Measurements from ENCODE around the gene FAAP20.

Gene FAAP20

DNA sequence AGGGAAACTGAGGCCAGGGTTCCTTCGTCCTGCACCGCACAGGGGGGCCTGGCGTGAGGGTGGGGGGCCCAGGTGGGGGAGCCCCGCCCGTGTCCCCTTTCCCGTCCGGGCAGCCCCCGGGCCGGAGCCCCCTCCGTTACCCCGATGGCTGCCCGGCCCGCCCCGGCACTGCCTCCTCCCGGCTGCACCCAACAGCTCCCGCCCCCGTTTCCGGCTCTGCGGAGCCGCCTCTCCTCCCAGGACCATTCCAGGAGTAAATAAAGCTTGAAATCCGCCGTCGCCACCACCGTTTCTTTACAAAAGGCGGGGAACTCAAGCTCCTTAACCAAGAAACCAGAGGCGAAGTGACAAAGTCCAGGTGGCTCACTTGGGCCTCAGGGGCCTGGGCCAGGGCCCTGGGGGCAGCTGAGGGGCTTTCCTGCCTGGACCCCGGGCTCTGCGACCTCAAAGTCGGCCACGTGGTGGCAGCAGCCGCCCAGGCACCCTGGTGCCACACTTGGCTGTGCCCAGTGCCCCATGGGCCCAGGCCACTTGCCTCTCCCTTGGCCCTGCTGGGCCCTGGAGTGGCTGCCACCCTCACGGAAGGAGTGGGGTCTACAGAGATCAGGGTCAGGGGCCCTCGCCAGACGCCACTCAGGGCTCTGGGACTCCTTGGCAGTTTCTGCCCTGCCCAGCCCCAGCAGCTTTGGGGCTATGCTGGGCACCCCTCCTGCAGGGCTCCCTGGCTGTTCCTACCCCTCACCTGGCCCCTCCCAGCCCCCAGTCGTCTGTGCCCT, 514 bp upstream of the FAAP20 start:
- Histone ChIP-seq H3K4me3 (ENCODE audit: low read depth in 1 of 2, low read length in 2 of 2) (peak overlapping the region; percentile 65 to 71), H3K27me3 (ENCODE audit: control insufficient read depth in 1 of 2, insufficient read depth in 2 of 2, low read length in 2 of 2) (no peaks in the 10 kb centered on the region), H3K4me1 (ENCODE audit: control insufficient read depth in 1 of 2, insufficient read depth in 2 of 2, low read length in 2 of 2) (peaks cover 30 to 40% of the 10 kb centered on the region in 2 donors), H3K9me3 (ENCODE audit: control insufficient read depth in 1 of 2, low read length in 2 of 2) (no peaks in the 10 kb centered on the region), H3K36me3 (ENCODE audit: control insufficient read depth in 1 of 2, insufficient read depth in 2 of 2, low read length in 2 of 2) (no peaks in the 10 kb centered on the region), H3K9ac (ENCODE audit: low read depth in 1 of 2, low read length in 2 of 2) (peak overlapping the region; percentile 53 to 75), H3K27ac (ENCODE audit: low read depth, low read length) (peak overlapping the region; percentile 91)

- Histone ChIP-seq H3K27ac (ENCODE audit: low read depth, low read length) (no peak overlapping the region), H3K27me3 (ENCODE audit: control insufficient read depth in 1 of 2, insufficient read depth in 2 of 2, low read length in 2 of 2) (no peaks in the 10 kb centered on the region), H3K9ac (ENCODE audit: low read depth in 1 of 2, low read length in 2 of 2) (peak overlapping the region in 1 of 2 donors; percentile 54), H3K36me3 (ENCODE audit: control insufficient read depth in 1 of 2, insufficient read depth in 2 of 2, low read length in 2 of 2) (no peaks in the 10 kb centered on the region), H3K9me3 (ENCODE audit: control insufficient read depth in 1 of 2, low read length in 2 of 2) (no peaks in the 10 kb centered on the region), H3K4me3 (ENCODE audit: low read depth in 1 of 2, low read length in 2 of 2) (peak overlapping the region; percentile 43 to 58), H3K4me1 (ENCODE audit: control insufficient read depth in 1 of 2, insufficient read depth in 2 of 2, low read length in 2 of 2) (peaks cover 21 to 41% of the 10 kb centered on the region in 2 donors)
Measured at GRCh38 chr1:2193514-2194281, 874 bp downstream of the FAAP20 start.

GRCh38 chr1:2192031-2192995, 2.3 kb downstream of the FAAP20 start:
- Histone ChIP-seq H3K4me1 (ENCODE audit: control insufficient read depth in 1 of 2, insufficient read depth in 2 of 2, low read length in 2 of 2) (peaks cover 17 to 37% of the 10 kb centered on the region in 2 donors), H3K9me3 (ENCODE audit: control insufficient read depth in 1 of 2, low read length in 2 of 2) (no peaks in the 10 kb centered on the region), H3K36me3 (ENCODE audit: control insufficient read depth in 1 of 2, insufficient read depth in 2 of 2, low read length in 2 of 2) (no peaks in the 10 kb centered on the region), H3K9ac (ENCODE audit: low read depth in 1 of 2, low read length in 2 of 2) (peak overlapping the region in 1 of 2 donors; percentile 39), H3K27ac (ENCODE audit: low read depth, low read length) (peak overlapping the region; percentile 1), H3K4me3 (ENCODE audit: low read depth in 1 of 2, low read length in 2 of 2) (no peak overlapping the region), H3K27me3 (ENCODE audit: control insufficient read depth in 1 of 2, insufficient read depth in 2 of 2, low read length in 2 of 2) (no peaks in the 10 kb centered on the region)

DNA sequence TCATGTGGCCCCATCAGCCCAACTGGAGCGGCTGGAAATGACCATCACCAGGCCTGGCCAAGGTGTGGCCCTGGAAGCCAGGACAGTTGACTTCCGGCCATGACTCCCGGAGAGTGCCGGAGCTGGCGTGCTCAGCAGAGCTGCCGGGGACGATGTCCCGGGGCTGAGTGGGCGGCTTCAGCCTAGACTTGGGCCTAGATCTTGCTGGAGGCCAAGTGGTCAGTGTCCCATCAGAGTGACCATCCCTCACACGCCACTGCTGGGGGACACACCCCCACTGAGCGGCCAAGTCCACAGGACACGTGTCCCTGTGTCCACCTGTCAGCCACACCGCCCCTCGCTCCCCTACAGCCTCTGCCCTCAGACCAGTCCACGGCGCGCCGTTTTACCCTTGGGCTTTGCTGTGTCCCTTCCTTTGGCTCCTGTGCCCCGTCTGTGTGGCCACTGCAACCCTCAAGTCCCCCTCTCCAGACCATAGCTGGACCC, 4.0 kb downstream of the FAAP20 start:
- Histone ChIP-seq H3K27me3 (ENCODE audit: control insufficient read depth in 1 of 2, insufficient read depth in 2 of 2, low read length in 2 of 2) (no peaks in the 10 kb centered on the region), H3K27ac (ENCODE audit: low read depth, low read length) (peak overlapping the region; percentile 80), H3K4me3 (ENCODE audit: low read depth in 1 of 2, low read length in 2 of 2) (peak overlapping the region; percentile 67 to 80), H3K36me3 (ENCODE audit: control insufficient read depth in 1 of 2, insufficient read depth in 2 of 2, low read length in 2 of 2) (peaks cover 1 to 7% of the 10 kb centered on the region in 2 donors), H3K9ac (ENCODE audit: low read depth in 1 of 2, low read length in 2 of 2) (peak overlapping the region; percentile 16 to 88), H3K9me3 (ENCODE audit: control insufficient read depth in 1 of 2, low read length in 2 of 2) (no peaks in the 10 kb centered on the region), H3K4me1 (ENCODE audit: control insufficient read depth in 1 of 2, insufficient read depth in 2 of 2, low read length in 2 of 2) (peaks cover 16 to 34% of the 10 kb centered on the region in 2 donors)

GRCh38 chr1:2189459-2190425, 4.8 kb downstream of the FAAP20 start:
- peak overlapping the region; percentile 67 to 80 for H3K4me3 ChIP-seq (ENCODE audit: low read depth in 1 of 2, low read length in 2 of 2)
- H3K9me3 ChIP-seq (ENCODE audit: control insufficient read depth in 1 of 2, low read length in 2 of 2), result no peaks in the 10 kb centered on the region
- H3K4me1 ChIP-seq (ENCODE audit: control insufficient read depth in 1 of 2, insufficient read depth in 2 of 2, low read length in 2 of 2), result peaks cover 12 to 30% of the 10 kb centered on the region in 2 donors
- peak overlapping the region; percentile 55 to 88 for H3K9ac ChIP-seq (ENCODE audit: low read depth in 1 of 2, low read length in 2 of 2)
- H3K36me3 ChIP-seq (ENCODE audit: control insufficient read depth in 1 of 2, insufficient read depth in 2 of 2, low read length in 2 of 2), result peaks cover 3 to 15% of the 10 kb centered on the region in 2 donors
- H3K27ac ChIP-seq (ENCODE audit: low read depth, low read length), result peak overlapping the region; percentile 80
- H3K27me3 ChIP-seq (ENCODE audit: control insufficient read depth in 1 of 2, insufficient read depth in 2 of 2, low read length in 2 of 2), result no peaks in the 10 kb centered on the region

DNA sequence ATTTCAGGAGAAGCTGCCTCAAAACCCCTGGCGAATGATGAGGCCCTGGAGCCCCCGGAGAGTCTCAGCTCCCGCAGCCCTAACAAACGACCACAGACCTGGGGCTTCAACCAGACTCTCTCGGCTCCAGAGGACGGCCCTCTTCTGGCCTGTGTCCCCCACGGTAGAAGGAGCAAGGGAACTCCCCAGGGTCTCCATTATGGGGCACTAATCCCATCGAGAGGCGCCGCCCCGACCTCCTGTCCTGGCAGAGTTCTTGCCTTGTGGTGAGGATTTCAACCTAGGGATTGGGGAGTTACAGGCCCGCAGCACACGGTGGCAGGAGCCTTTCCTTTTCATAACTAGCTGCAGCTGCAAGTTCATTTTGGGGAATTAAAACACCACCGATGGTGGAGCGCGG, 6.2 kb downstream of the FAAP20 start:
- H3K9ac ChIP-seq (ENCODE audit: low read depth in 1 of 2, low read length in 2 of 2), result no peak overlapping the region
- H3K27me3 ChIP-seq (ENCODE audit: control insufficient read depth in 1 of 2, insufficient read depth in 2 of 2, low read length in 2 of 2), result no peaks in the 10 kb centered on the region
- H3K27ac ChIP-seq (ENCODE audit: low read depth, low read length), result no peak overlapping the region
- peaks cover 7 to 23% of the 10 kb centered on the region in 2 donors for H3K4me1 ChIP-seq (ENCODE audit: control insufficient read depth in 1 of 2, insufficient read depth in 2 of 2, low read length in 2 of 2)
- no peaks in the 10 kb centered on the region for H3K9me3 ChIP-seq (ENCODE audit: control insufficient read depth in 1 of 2, low read length in 2 of 2)
- no peak overlapping the region for H3K4me3 ChIP-seq (ENCODE audit: low read depth in 1 of 2, low read length in 2 of 2)
- H3K36me3 ChIP-seq (ENCODE audit: control insufficient read depth in 1 of 2, insufficient read depth in 2 of 2, low read length in 2 of 2), result peaks cover 3 to 20% of the 10 kb centered on the region in 2 donors

GRCh38 chr1:2187619-2188018, 7.0 kb downstream of the FAAP20 start:
- H3K9me3 ChIP-seq (ENCODE audit: control insufficient read depth in 1 of 2, low read length in 2 of 2), result no peaks in the 10 kb centered on the region
- H3K4me3 ChIP-seq (ENCODE audit: low read depth in 1 of 2, low read length in 2 of 2), result no peak overlapping the region
- no peaks in the 10 kb centered on the region for H3K27me3 ChIP-seq (ENCODE audit: control insufficient read depth in 1 of 2, insufficient read depth in 2 of 2, low read length in 2 of 2)
- H3K27ac ChIP-seq (ENCODE audit: low read depth, low read length), result no peak overlapping the region
- H3K36me3 ChIP-seq (ENCODE audit: control insufficient read depth in 1 of 2, insufficient read depth in 2 of 2, low read length in 2 of 2), result peaks cover 3 to 20% of the 10 kb centered on the region in 2 donors
- H3K4me1 ChIP-seq (ENCODE audit: control insufficient read depth in 1 of 2, insufficient read depth in 2 of 2, low read length in 2 of 2), result peaks cover 7 to 18% of the 10 kb centered on the region in 2 donors
- no peak overlapping the region for H3K9ac ChIP-seq (ENCODE audit: low read depth in 1 of 2, low read length in 2 of 2)

- no peaks in the 10 kb centered on the region for H3K9me3 ChIP-seq (ENCODE audit: control insufficient read depth in 1 of 2, low read length in 2 of 2)
- H3K4me3 ChIP-seq (ENCODE audit: low read depth in 1 of 2, low read length in 2 of 2), result no peak overlapping the region
- H3K4me1 ChIP-seq (ENCODE audit: control insufficient read depth in 1 of 2, insufficient read depth in 2 of 2, low read length in 2 of 2), result peaks cover 7 to 18% of the 10 kb centered on the region in 2 donors
- H3K36me3 ChIP-seq (ENCODE audit: control insufficient read depth in 1 of 2, insufficient read depth in 2 of 2, low read length in 2 of 2), result peaks cover 4 to 22% of the 10 kb centered on the region in 2 donors
- H3K9ac ChIP-seq (ENCODE audit: low read depth in 1 of 2, low read length in 2 of 2), result no peak overlapping the region
- H3K27me3 ChIP-seq (ENCODE audit: control insufficient read depth in 1 of 2, insufficient read depth in 2 of 2, low read length in 2 of 2), result no peaks in the 10 kb centered on the region
- no peak overlapping the region for H3K27ac ChIP-seq (ENCODE audit: low read depth, low read length)
Measured at GRCh38 chr1:2186901-2187300, 7.7 kb downstream of the FAAP20 start.

Measured in duodenal mucosa (tissue), 2 donors.